ENCODE results near the gene REXO5.

- TF ChIP-seq EZH2 (IDR thresholded peaks at IDR 0.05; ENCODE audit: borderline replicate concordance, low read depth, low read length, severe bottlenecking) (no peak), CTCF (IDR thresholded peaks at IDR 0.05; ENCODE audit: borderline replicate concordance, extremely low read depth, low read length, poor library complexity, severe bottlenecking) (no peak)
These were observed 32.6 kb upstream of the REXO5 start for GRCh38 chr16:20773679-20774078.
